ENCODE results near the gene CELF5.
"Not testable (repeated sequence)": the region's sequence is repeated elsewhere in the genome, so short reads cannot be mapped to it uniquely, and the experiment has no call there.

Gene CELF5

DNA sequence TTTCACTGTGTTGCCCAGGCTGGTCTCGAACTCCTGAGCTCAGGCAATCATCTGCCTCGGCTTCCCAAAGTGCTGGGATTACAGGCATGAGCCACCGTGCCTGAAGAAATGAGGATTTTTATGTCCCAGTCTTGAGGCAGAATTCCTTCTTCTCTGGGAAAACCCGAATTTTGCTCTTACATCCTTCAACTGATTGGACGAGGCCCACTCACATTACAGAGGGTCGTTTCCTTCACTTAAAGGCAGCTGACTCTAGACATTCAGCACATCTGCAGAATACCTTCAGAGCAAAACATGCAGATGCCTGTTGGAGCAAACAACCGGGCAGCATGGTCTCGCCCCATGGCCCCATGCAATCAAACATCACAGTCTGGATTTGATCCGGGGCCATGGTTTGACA is 105.6 kb downstream of the CELF5 start:
- no peak for DNase-seq

DNA sequence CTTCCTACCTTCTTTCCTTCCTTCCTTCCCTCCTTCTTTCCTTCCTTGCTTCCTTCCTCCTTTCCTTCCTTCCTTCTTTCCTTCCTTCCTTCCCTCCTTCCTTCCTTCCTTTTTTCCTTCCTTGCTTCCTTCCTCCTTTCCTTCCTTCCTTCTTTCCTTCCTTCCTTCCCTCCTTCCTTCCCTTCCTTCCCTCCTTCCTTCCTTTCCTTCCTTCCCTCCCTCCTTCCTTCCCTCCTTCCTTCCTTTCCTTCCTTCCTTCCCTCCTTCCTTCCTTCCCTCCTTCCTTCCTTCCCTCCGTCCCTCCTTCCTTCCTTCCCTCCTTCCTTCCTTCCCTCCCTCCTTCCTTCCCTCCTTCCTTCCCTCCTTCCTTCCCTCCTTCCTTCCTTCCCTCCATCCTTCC is 107.8 kb downstream of the CELF5 start:
- not testable (repeated sequence) for DNase-seq

DNA sequence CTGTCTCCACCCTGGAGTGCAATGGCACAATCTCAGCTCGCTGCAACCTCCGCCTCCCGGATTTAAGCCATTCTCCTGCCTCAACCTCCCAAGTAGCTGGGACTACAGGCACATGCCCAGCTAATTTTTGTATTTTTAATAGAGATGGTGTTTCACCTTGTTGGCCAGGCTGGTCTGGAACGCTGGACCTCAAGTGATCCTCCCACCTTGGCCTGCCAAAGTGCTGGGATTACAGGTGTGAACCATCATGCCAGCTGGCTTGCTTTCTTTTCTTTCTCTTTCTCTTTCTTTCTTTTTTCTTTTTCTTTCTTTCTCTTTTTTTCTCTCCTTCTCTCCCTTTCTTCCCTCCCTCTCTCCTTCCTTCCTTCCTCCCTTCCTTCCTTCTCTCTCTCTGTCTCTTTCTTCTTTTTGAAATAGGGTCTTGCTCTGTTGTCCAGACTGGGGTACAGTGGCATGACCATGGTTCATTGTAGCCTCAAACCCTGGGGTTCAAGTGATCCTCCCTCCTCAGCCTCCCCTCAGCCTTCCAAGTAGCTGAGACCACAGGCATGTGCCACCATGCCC is 108.6 kb downstream of the CELF5 start:
- DNase-seq = no peak

DNA sequence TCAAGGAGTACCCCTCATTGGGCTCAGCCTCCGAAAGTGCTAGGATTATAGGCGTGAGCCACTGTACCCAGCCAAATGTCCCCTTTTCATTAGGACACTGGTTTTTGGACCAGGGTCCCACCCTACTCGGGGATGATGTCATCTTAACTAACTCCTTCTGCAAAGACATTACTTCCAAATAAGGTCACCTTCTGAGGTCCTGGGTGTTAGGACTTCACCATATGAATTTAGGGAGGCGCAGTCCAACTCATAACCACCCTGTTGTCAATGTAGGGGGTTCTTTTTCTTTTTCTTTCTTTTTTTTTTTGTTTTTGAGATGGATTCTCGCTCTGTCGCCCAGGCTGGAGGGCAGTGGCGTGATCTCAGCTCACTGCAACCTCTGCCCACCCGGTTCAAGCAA is 109.2 kb downstream of the CELF5 start:
- no peak for DNase-seq

DNA sequence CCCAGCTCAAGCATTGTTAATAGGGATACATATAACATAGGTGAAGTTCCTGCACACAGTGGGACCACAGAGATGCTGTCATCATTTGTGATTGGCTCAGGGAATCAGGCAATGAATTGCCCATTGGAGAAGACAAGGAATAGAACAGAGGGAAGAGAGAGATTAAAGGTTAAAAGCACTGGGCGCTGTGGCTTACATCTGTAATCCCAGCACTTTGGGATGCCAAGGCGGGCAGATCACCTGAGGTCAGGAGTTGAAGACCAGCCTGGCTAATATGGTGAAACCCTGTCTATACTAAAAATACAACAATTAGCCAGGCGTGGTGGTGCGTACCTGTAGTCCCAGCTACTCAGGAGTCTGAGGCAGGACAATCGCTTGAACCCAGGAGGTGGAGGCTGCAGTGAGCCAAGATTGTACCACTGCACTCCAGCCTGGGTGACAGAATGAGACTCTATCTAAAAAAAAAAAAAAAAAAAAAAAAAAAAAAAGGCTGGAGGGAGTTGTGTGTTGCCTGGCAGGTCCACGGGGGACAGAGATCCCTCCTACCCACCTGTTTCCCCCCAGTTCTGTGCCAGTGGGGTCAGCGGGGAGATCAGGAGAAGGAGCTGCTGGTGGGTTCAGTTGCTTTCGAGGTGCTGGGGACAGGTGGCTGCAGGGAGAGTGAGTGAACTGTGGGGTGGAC is 110.4 kb downstream of the CELF5 start:
- DNase-seq = not testable (repeated sequence)

DNA sequence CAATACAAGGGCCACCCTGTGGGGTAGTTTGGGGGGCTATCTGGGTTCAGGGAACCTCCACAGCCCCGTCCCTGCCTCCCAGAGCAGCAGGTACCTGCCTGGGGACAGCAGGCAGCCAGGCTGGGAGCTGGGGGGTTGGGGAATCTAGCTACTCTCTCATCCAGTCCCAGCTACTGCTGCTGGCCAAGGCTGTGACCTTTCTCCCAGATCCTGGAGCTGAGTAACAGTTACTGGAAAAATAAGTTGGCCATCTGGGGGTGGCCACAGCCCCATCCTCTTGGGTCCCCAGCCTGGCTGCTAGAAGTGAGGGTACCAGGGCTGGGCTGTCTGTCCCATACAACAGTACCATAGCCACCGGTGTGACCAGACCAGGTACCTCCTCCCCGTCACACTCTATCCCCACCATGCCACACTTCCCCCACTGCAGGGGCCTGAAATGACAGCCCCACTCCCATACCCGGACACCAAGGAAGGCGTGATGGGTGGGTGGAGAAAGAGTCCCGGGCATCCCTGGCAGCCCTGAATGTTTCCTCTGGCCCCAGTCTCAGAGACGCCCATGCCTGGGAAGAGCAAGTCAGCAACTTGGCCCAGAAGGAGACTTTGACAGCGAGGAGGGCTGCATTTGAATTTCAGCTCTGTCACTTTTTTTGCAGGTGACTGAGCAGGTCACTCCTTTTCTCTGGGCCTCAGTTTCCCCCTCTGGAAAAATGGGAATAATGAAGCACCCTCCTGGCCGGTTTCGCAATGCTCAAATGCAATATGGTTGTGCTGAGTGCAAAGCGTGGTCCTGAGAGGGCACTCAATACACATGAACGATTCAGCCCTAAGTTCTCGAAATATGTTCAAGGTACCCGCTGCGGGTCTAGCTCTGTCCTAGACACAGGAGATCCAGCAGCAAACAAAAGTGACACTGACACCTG is 111.2 kb downstream of the CELF5 start:
- no peak for DNase-seq

DNA sequence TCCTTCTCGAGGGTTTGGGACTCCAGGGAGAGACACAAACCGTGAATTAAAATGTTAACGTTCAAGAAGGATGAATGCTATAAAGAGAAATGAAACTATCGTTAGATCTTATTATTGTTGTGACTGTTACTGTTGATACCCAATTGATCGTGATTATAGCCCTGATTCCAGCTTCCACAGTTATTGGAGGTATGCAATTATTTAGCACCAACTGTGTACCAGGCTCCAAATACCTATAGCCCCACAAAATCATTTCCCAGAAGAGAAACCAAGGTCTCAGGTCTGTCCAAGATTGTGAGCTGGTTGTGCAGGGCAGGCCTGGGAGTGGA is 111.9 kb downstream of the CELF5 start:
- no peak for DNase-seq

DNA sequence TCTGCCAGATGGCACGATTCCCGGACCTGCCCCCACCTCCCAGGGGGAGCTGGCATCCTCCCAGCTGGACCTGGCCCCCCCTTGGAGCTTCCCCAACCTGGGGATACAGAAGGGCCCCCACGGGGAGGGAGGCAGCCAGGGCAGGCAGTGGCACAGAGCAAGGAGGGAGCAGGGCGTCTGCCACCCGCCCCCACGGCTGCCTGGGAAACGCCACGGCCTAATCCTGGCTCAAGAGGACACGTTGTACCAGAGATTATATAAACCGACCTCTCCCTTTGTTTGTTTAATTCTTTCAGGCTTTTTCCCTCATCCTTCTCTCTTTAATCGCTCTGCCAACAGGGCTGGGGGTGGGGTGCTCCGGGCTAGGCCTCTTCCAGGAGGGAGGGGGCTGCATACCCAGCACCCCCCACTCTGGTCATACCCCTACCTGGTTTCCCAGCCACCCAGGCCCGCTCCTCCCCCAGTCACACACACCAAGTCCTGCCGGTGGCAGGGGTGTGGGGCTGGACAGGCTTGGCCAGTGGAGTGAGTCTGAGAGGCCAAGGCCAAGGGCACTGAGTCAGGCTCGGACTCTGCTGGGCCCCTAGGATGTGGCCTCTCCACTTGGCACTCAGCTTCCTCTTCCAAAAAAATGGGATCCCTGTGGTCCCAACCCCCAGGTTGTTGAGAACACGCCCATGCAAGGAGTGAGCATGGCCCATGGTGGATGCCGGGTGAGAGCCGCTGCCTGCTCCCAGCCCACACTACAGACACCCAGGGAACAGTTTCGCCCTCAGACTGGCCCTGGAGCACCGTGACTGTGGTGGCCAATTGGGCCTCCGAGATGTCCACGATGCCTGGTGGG is 112.4 kb downstream of the CELF5 start:
- peak; percentile 65 for DNase-seq

DNA sequence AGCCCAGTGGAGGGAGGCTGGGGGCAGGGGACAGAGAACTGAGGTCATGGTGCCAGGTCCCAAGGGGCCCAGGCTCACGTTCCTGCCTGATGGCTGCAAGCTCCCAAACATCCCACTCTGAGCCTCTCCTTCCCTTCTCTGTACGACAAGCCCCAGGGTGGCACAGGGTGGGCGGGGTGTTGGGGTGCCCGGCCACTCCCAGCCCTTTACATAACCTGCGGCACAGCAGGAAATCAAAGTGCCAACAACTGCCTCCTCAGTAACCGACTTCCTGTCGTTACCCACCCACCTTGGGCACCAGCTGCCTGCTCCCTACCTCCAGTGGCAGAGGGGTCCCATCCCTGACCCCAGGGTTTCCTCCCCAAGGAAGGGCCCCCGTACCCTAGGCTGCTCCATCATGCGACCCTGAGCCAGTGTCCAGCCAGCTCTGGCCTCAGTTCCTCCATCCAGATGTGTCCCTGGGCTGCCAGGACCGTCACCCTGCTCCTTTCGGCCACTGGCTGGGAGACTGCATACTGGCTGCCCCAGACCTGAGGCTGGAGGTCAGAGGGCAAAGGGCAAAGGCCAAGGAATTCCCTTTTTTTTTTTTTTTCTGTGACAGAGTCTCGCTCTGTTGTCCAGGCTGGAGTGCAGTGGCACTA is 114.2 kb downstream of the CELF5 start:
- DNase-seq = no peak

DNA sequence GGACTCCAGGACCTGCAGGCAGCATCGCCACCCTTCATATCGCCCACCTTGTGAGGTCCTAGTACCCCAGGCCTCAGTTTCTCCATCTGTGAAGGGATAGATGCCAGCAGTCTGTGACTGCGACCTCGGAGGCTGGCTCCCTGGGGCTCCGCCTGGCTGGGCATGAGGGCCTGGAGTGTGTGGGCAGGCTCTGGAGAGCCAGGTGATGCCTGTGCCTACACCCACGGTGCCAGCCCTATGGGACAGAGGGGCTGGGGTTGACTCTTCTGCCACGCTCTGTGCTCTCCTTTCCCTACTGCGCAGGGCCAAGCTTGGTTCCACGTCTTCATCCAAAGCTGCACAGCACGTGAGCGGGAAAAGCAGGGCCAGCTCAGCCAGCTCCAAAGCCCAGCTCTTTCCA is 115.9 kb downstream of the CELF5 start:
- no peak for DNase-seq

DNA sequence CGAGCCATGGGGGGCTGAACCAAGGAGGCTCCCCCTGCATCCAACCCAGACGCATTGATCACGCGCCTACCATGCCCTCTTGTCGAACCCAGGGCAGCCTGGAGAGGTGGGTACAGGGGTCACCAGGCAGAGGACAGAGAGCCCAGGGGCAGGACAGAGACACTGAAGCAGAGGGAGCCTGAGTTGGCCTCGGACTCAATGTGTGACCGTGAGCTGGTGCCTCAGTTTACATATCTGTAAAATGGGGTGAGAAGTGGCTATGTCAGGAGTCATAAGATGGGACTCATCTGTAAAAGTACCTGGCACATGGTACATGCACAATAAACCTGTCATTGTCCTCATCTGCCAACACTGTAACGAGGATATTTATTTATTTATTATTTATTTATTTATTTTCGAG is 117.8 kb downstream of the CELF5 start:
- DNase-seq = no peak

DNA sequence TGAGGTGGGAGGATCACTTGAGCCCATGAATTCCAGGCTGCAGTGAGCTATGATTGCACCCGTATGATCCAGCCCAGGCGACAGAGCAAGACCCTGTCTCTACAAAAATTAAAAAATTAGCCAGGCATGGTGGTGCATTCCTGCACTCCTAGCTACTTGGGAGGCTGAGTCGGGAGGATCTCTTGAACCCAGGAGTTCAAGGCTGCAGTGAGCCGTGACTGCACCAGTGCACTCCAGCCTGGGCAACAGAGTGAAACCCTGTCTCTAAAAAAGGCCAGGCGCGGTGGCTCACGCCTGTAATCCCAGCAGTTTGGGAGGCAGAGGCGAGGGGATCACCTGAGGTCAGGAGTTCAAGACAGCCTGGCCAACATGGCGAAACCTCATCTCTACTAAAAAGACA is 118.5 kb downstream of the CELF5 start:
- not testable (repeated sequence) for DNase-seq

DNA sequence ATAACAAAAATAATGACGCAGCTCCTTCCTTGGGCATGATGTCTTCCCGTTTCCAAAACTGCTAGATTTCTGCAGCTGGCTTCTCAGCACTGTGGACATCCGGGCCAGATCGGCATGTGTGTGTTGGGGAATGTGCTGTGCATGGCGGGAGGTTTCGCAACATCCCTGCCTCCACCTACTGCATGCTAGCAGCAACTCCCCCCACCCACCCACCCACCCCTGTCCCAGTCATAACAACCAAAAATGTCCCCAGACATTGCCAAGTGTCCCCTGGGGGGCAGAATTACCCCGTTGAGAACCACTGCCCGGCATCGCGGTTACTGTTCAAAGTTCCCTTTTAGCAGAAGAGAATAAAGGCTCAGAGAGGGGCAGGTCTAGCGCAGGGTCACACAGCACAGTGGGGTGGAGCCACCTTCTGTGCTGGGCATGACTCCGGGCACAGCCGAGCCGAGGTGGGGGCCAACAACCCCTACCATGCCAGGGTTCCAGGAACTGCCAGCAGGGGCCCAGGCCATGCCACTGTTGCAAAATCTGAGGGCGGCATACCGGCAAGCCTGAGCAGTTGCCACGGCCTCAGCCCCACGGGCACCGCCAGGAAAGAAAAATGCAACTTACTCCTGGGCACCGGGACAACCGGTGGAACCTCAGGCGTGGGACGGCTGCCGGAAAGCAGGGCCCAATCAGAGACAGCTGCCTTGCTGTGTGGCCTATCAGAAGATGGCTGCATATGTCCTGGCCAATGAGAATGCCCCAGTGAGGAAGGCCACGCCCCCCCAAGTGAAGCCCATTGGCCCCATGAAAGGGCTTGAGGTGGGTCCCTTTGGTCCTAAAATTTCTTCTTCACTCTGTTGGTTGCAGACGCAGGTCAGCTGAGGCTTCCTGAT is 119.4 kb downstream of the CELF5 start:
- peak; percentile 74 for DNase-seq

DNA sequence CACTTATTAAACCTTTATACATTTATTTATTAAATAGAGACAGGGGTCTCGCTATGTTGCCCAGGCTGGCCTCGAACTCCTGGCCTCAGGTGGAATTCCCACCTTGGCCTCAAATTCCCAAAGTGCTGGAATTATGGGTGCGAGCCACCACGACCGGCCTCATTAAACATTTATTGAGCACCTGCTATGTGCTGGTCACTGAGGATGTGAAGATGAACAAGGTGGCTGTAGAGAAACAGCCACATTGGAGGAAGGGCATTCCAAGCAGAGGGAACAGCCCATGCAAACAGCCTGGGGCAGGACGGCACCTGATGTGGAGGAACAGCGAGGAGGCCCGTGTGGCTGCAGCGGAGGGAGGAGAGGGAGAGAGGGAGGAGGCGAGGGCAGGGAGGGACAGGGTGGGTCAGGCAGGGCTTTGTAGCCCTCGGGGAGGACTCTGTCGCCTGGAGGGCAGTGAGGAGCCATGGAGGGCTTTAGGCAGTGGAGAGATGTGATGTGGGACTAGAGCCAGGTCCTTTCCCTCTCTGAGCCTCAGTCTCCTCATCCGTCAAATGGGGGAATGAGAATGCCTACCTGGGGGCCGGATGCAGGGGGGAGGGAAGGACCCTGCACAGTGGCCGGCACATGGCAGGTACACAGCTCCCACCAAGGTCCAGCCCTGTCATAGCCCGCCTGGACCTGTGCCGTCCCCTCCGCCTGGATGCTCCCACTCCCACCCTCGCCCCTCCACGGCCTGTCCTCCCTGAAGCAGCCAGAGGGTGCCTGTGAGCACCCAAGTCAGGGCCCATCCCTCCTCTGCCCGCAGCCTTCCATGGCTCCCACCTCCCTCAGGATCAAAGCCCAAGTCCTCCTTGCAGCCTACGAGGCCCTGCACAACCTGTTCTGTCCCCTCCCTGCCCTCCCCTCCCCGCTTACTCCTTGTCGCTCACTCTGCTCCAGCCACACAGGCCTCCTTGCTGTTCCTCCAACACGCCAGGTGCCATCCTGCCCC is 120.4 kb downstream of the CELF5 start:
- DNase-seq = no peak

DNA sequence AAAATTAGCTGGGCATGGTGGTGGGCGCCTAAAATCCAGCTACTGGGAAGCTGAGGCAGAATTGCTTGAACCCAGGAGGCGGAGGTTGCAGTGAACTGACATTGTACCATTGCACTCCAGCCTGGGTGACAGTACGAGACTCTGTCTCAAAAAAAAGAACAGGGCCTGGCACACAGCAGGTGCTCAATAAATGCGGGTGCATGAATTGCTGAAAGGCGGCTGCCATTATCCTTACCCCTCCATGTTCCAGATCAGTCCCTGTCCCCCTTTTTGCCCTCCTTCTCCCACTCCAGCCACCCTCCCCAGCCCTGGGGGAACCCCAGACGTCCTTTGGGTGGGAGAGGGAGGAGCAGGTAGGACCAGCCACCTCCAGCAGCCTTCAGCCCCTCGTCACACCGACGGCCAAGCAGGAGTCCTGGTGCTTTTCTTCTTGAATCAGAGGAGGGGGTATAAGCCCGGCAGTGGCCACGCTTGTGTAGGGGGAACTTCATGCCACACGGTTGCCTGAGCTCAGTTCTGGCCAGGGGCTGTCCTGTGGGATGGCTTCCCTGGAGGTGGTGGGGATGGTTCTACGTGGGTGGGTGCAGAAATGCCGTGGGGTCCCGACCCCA is 121.5 kb downstream of the CELF5 start:
- DNase-seq = no peak

All from NCI-H82 (cell line).